Thoracic aorta endothelial cell (primary cell): ENCODE results near the gene COMMD7. TPM values are rescaled to one million over a fixed set of nuclear protein-coding genes. Genes with fewer than 3 reads are reported as not detected.

ENCODE experiments used
- total RNA-seq: library from RNA; depleted of rRNA; stranded (reverse); fragments of >200 nt; gene quantifications from 2 replicates; pipeline ENCODE4 v1.2.3, GENCODE V29; 2012

The COMMD7 gene
- 52.8 and 63.0 TPM in 2 replicates for total RNA-seq

DNA sequence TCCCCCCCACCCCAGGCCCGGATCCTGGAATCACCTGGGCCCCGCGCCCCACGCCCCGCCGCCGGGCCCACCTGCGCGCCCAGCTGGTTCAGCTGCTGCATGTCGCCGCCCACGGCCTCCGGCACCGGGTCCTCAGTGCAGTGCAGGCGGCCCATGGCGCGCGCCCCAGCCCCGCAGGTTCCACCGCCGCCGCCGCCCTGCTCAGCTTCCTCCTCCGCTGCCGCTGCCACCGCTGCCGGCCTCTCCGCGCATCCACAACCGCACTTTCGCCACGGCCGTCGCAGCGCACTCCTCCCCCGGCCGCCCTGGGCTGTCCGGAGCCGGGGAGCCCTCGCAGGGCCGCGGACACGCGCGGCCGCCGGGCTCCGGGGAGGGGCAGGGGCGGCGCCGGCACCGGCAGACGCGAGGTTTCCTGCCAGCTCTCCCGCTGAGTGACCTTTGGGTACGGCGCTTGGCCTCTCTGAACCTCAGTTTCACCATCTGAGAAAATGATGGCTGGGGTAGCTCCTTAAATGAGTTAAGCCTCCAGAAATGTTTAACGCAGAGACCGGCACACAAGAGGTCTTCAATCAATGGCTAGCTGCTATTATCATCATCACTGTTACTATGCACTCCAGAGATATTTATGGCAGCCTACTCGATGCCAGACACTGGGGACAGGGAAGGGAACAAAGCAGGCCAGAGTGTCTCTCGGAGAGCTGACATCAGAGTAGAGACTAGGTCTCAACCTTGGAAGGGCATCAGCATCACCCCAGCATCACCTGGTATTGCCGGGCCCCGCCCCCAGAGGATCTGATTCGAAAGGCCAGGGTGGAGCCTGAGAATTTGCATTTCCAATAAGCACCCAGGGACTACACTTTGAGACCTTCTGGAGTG lies at the start of gene COMMD7:
TSS of gene COMMD7 (minus strand) at position 231 of the 876 bp plus-strand sequence. CDS start at position 155, 76 bp downstream.

GRCh38 chr20:32761831-32762753 lies 18.8 kb upstream of the COMMD7 start, which contains the start of gene DNMT3B:
DNMT3B (plus strand) TSS chr20:32762385; CDS start chr20:32780324, 17,939 bp downstream.

Other genes with a start within 250 kb of the COMMD7 start
- gene NOL4L, start 158.1 kb downstream of the COMMD7 start, total RNA-seq: 36.7 and 44.2 TPM in 2 replicates
- not detected in 2 replicates for gene C20orf203, start 69.5 kb downstream of the COMMD7 start, total RNA-seq
- 3.9 and 6.2 TPM in 2 replicates for gene DNMT3B, start 18.9 kb upstream of the COMMD7 start, total RNA-seq
- 166 and 180 TPM in 2 replicates for gene MAPRE1, start 76.5 kb upstream of the COMMD7 start, total RNA-seq
- 0.43 TPM in 1 of 2 replicates, not detected in the other for gene EFCAB8, start 115.5 kb upstream of the COMMD7 start, total RNA-seq